Activated T-cell treated with anti-CD3 and anti-CD28 coated beads, Interleukin-2, amount 50 U/mL, for 72 hours (primary cell): ENCODE measurements around the gene NCBP2L. TPM values are rescaled to one million over a fixed set of nuclear protein-coding genes. Genes with fewer than 3 reads are reported as not detected.

Experiments
- ATAC-seq, 2 donors: fragments of 150-1000 bp; cut with Tn5 transposase; replicated peaks in 1 of 2; 2 replicates each; pipeline ENCODE4 v1.10.0; 2021; ENCODE audit warnings: moderate library complexity in 2 of 2, mild to moderate bottlenecking in 1 of 2
- DNase-seq, 2 donors: peaks; one replicate each; pipeline ENCODE4 v3.0.0; 2021 to 2022; ENCODE audit warnings: mixed read lengths in 1 of 2
- H3K27ac Mint-ChIP-seq: one replicate; pipeline ENCODE4 v1.8.0; 2022; ENCODE audit warnings: mild to moderate bottlenecking, moderate library complexity, mixed read lengths
- H3K27me3 Mint-ChIP-seq: one replicate; pipeline ENCODE4 v1.8.0; 2022; ENCODE audit warnings: low read depth, mixed read lengths
- H3K36me3 Mint-ChIP-seq, 2 donors: one replicate each; pipeline ENCODE4 v1.8.0; 2022; ENCODE audit warnings: mixed read lengths in 2 of 2, mild to moderate bottlenecking in 1 of 2; ENCODE audit not compliant: insufficient read depth in 2 of 2
- H3K4me1 Mint-ChIP-seq: one replicate; pipeline ENCODE4 v1.8.0; 2022; ENCODE audit warnings: low read depth, mixed read lengths
- H3K4me3 Mint-ChIP-seq, 2 donors: one replicate each; pipeline ENCODE4 v1.8.0; 2022; ENCODE audit warnings: mild to moderate bottlenecking in 2 of 2, mixed read lengths in 2 of 2, moderate library complexity in 2 of 2
- H3K9me3 Mint-ChIP-seq, 2 donors: one replicate each; pipeline ENCODE4 v1.8.0; 2022; ENCODE audit warnings: mixed read lengths in 2 of 2
- total RNA-seq, 2 donors: library from RNA; stranded (reverse); gene quantifications; one replicate each; pipeline ENCODE4 v1.2.3, GENCODE V29; 2022

NCBP2L gene
- total RNA-seq, 2 donors from 2014 or later, result not detected

DNA sequence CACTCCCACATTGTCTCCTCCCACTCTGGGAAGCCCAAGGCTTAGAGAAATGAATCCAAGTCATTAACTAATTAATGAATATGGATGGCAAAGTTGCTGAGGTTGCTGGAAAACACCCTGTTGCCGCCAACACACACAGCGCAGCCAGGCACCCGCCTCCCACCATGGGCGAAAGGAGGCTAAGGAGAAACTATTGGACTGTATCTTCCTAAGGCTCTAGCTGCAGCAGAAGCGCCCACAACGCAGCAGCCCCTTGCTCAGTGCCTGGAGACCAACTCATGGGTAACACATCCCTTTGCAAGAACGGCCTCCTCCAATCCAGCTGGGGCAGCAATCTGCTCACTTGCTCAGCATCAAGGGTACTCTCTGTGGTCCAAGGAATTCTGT, 36.1 kb upstream of the NCBP2L start:
- Mint-ChIP-seq H3K36me3 (no peaks in the 10 kb centered on the region), H3K4me3 (peak overlapping the region; percentile 78 to 97), H3K27ac (peak overlapping the region; percentile 98), H3K9me3 (no peaks in the 10 kb centered on the region), H3K27me3 (no peaks in the 10 kb centered on the region), H3K4me1 (peaks cover 27% of the 10 kb centered on the region)
- ATAC-seq (peak; percentile 3 to 20), DNase-seq (peak in 1 of 2 donors; percentile 5)

DNA sequence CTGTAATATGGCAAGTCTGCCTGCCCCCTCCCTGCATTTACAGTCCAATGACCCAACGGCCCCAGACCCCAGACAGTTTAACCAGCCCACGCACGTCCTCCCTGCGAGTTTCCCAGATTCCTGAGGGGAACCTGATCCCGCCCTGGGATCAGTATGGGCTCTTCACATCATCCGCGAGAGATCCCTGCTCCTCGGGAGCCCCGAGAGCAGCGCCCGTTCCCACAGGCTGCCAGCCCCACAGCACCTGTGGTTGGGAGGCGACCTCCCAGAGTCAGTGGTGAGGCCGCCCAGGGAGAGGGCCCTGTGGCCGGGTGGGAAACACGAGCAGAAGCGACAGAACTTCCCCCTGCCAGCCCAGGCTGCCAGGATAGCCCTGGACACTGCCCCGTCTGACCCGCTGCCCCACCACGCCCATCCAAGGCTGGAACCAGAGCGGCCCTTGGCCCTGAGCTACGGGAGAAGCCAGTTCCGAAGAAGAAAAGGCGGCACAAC, 34.8 kb upstream of the NCBP2L start:
- ATAC-seq, result no peak
- H3K27me3 Mint-ChIP-seq, result no peaks in the 10 kb centered on the region
- DNase-seq, result no peak
- H3K27ac Mint-ChIP-seq, result peak overlapping the region; percentile 98
- H3K4me3 Mint-ChIP-seq, result peak overlapping the region; percentile 78 to 97
- no peaks in the 10 kb centered on the region for H3K9me3 Mint-ChIP-seq
- H3K36me3 Mint-ChIP-seq, result no peaks in the 10 kb centered on the region
- H3K4me1 Mint-ChIP-seq, result peaks cover 27% of the 10 kb centered on the region

DNA sequence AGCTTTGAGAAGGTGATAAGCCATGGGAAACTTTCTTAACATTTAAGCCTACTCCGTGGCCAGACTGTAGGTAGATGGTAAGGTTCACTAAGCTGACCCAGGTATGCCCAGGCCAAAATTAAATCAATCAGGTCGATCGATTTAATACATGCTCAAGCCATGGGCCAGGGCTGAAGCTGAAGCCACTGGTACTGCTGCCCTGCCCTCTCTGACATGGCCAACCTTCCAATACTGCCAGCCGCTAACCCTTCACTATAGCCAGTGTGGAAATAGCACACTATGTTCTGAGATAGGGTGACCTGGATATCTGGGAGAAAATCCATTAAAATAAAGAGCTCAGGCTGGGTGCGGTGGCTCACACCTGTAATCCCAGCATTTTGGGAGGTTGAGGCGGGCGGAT, 33.5 kb upstream of the NCBP2L start:
- Mint-ChIP-seq H3K4me3 (no peak overlapping the region), H3K4me1 (peaks cover 27% of the 10 kb centered on the region), H3K36me3 (no peaks in the 10 kb centered on the region), H3K27ac (no peak overlapping the region), H3K27me3 (no peaks in the 10 kb centered on the region), H3K9me3 (no peaks in the 10 kb centered on the region)
- DNase-seq (no peak), ATAC-seq (no peak)

DNA sequence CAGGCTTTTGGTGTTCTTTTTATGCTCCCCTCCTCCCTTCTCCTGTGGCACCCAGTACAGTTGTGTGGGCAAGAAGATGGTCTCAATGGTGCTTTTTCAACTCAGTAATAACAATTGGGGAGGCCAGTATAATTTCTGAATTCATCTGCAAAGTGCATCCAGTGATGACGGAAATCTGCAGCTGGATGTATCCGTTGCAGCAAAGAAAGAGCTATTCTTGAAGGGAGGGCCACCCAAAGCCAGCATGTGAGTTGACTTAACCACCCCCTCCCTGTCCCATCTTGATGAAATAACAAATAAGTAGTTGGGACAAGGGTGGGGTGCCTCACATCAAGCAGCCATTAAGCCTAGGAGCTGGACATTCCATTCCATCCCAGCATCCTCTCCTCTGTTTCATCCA, 32.7 kb upstream of the NCBP2L start:
- Mint-ChIP-seq H3K9me3 (no peaks in the 10 kb centered on the region), H3K4me3 (no peak overlapping the region)

DNA sequence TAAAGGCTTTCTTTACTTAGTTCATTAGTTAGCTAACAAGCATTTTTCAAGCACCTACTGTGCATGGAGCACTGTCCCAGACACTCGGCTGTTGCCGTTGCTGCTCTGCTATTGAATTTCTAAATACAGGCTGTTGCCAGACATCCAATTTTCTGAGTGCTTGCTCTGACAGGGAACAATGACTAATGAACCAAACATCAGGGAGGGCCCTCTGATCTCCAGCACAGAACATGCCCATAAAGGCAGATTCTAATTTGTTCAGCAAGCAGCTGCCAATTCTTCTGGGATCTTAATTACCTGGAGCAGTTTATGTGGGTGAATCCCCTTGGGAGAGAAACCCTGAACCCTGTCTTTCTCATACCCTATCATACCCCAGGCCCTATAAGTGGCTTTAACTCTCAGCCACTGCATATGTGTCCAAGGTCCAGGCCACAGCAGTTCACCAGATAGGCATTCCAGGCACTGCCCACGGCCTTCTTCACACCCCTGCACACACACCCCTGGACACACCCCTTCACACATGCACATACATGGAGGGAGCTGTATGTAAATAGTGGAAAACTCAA, 29.9 kb upstream of the NCBP2L start:
- Mint-ChIP-seq H3K4me3 (no peak overlapping the region), H3K4me1 (peaks cover 10% of the 10 kb centered on the region), H3K36me3 (no peaks in the 10 kb centered on the region), H3K27ac (no peak overlapping the region), H3K9me3 (no peaks in the 10 kb centered on the region), H3K27me3 (peaks cover 5% of the 10 kb centered on the region)
- DNase-seq (no peak), ATAC-seq (no peak)

More for the DNA sequence above, 32.7 kb upstream of the NCBP2L start:
- Mint-ChIP-seq H3K27me3 (no peaks in the 10 kb centered on the region), H3K27ac (no peak overlapping the region), H3K36me3 (no peaks in the 10 kb centered on the region), H3K4me1 (peaks cover 26% of the 10 kb centered on the region)
- ATAC-seq (no peak), DNase-seq (no peak)

DNA sequence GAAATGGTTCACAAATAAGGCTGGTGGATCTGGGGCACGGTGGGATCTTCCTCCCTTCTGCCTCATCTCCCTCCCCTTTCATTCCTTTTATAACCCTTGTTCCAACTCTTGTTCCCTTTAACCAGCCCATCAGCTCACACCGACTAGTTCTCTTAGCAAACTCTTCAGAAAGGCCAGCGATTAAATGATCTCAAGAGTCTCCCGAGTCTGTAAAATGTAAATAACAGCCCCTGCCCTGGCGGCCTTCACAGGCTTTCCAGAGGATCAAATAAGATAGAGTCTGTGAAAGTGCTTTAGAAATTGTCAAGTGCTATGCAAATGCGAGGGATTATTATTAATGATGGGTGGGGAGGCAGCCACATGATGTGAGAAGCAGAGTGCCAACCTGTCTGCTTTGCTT, 29.0 kb upstream of the NCBP2L start:
- H3K9me3 Mint-ChIP-seq, result no peaks in the 10 kb centered on the region

DNA sequence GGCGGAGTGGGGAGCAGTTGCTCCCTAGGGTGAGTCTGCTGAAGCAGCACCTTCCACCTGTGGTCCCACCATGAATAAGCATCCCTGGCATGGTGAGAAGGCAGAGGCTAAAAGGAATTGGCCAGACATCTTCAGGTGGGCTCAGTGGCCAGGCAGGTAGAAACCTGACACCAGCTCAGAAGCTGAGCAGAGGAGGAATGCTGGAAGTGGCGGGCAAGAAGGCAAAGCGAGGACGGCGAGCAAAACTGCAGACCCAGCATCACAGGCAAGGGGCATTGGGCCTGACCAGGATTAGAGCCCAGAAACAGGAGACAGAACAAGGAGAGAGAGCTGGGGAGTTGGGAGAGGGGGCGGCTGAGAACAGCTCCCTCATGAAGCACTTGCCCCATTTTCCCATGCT, 27.3 kb upstream of the NCBP2L start:
- DNase-seq (no peak), ATAC-seq (no peak)
- H3K27me3 Mint-ChIP-seq, result peaks cover 16% of the 10 kb centered on the region
- H3K36me3 Mint-ChIP-seq, result no peaks in the 10 kb centered on the region
- no peak overlapping the region for H3K27ac Mint-ChIP-seq
- no peak overlapping the region for H3K4me3 Mint-ChIP-seq
- H3K9me3 Mint-ChIP-seq, result no peaks in the 10 kb centered on the region
- H3K4me1 Mint-ChIP-seq, result peaks cover 4% of the 10 kb centered on the region

More for the DNA sequence above, 29.0 kb upstream of the NCBP2L start:
- Mint-ChIP-seq H3K36me3 (no peaks in the 10 kb centered on the region), H3K4me3 (no peak overlapping the region), H3K27me3 (peaks cover 5% of the 10 kb centered on the region), H3K4me1 (peaks cover 4% of the 10 kb centered on the region), H3K27ac (no peak overlapping the region)
- DNase-seq (no peak), ATAC-seq (no peak)

DNA sequence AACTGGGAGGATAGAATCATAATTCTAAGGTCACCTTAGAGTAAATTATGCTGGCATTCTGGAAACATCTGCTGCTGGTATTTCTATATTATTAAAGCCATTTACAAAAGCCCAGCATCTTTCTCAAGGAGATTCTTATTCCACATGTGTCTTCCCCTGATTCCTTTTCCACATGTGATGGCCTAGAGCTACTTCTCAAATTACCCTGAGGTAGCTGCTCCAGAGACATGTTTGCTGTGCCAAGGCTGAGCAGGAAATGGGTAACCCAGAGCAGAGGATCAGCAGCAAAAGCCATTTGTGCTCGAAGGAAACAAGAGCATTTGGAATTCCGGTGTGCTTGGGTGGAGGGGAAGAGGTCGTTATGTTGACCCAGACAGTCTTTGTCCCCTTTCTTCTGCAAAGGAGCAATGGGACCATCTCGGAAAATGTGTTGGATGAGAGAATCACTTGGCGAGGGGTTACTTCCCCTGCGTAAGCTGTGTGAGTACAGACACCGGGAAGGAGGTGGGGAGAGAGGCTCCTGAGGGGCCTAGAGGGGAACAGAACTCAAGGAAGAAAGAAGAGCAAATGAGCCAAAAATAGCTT, 26.6 kb upstream of the NCBP2L start:
- Mint-ChIP-seq H3K4me1 (peaks cover 9% of the 10 kb centered on the region), H3K9me3 (no peaks in the 10 kb centered on the region), H3K36me3 (no peaks in the 10 kb centered on the region), H3K27ac (no peak overlapping the region), H3K4me3 (no peak overlapping the region), H3K27me3 (peaks cover 23% of the 10 kb centered on the region)
- ATAC-seq, result no peak
- no peak for DNase-seq

DNA sequence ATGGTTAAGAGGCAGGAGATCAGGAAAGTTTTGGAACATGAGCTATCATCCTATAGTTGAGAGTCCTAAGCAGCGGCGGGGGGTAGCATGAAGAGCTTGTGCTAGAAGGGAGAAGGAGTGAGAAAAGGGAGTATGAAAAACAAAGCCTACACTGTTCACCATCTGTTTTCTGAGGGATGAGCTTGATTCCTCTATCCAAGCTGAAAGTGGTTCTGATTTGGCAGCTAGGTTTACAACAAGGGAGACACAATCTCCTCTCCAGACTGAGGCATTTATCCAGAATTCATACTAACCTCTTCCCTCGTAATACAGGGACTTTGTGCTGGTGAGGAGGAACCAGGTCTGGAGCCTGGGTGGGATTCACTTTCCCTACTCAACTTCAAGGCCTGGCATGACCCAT, 25.5 kb upstream of the NCBP2L start:
- H3K4me1 Mint-ChIP-seq, result peaks cover 9% of the 10 kb centered on the region
- H3K27ac Mint-ChIP-seq, result no peak overlapping the region
- no peak for ATAC-seq
- no peaks in the 10 kb centered on the region for H3K36me3 Mint-ChIP-seq
- peaks cover 23% of the 10 kb centered on the region for H3K27me3 Mint-ChIP-seq
- DNase-seq, result no peak
- H3K9me3 Mint-ChIP-seq, result no peaks in the 10 kb centered on the region
- H3K4me3 Mint-ChIP-seq, result no peak overlapping the region

DNA sequence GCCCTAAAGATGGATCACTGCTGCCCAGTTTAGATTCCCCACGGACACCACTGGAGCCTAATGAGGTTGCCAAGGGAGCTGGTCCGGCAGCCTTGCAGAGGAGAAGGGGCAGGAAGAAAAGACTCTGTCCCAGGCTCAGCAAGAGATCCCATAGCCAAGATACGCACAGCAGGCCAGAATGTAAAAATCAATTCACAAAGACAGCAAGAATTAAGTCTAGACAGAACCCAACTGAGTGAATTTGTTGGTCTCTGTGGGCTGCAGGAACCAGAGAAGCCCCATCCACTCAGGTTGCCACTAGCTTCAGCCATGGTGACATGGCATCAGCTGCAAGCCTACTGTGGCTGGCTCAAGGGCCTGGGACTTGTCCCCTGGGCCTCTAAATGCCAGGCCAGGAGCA, 24.8 kb upstream of the NCBP2L start:
- no peaks in the 10 kb centered on the region for H3K36me3 Mint-ChIP-seq
- H3K9me3 Mint-ChIP-seq, result no peaks in the 10 kb centered on the region
- peaks cover 9% of the 10 kb centered on the region for H3K4me1 Mint-ChIP-seq
- no peak overlapping the region for H3K4me3 Mint-ChIP-seq
- peaks cover 23% of the 10 kb centered on the region for H3K27me3 Mint-ChIP-seq
- DNase-seq (no peak), ATAC-seq (no peak)
- H3K27ac Mint-ChIP-seq, result no peak overlapping the region

DNA sequence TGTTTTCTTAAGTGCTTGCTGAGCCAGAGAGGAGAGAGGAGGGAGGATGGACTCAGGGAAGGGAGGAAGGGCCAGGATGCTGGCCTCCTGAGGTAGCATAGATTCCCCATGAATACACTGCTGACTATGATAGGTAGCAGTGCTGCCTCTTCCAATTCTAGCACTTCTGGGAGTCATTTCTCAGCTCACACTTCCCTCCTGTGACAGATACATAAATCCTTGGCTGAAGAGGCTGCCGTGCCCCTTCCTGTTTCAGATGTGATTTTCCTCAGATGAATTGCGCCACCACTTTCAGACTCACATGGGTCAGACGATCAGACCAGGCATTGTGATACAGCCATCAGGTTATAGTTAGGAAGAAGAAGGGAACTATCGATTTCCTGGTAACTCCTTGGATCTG, 24.3 kb upstream of the NCBP2L start:
- ATAC-seq (no peak), DNase-seq (no peak)
- Mint-ChIP-seq H3K36me3 (no peaks in the 10 kb centered on the region), H3K9me3 (no peaks in the 10 kb centered on the region), H3K4me1 (peaks cover 9% of the 10 kb centered on the region), H3K27me3 (peaks cover 23% of the 10 kb centered on the region), H3K4me3 (no peak overlapping the region), H3K27ac (no peak overlapping the region)

DNA sequence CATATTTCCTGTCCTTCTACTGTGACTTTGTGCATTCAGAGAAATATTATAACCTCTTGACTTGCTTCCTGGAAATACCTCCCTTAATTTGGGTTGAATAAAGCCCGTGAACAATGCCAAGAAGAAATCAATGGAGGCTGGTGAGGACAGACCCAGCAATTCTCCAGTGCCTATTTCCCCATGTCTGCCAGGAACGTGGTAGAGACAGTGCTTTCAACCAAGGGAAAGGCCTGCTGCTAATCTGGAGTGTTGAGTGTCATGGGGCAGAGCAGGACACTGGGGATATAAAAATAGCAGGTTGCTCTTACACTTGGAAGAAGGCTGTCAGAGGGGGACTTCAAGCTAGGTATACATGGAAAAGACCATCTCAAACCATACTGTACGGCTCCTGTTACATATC, 21.8 kb upstream of the NCBP2L start:
- no peaks in the 10 kb centered on the region for H3K9me3 Mint-ChIP-seq
- no peak overlapping the region for H3K27ac Mint-ChIP-seq
- H3K4me3 Mint-ChIP-seq, result no peak overlapping the region
- no peak for DNase-seq
- peaks cover 9% of the 10 kb centered on the region for H3K4me1 Mint-ChIP-seq
- no peaks in the 10 kb centered on the region for H3K36me3 Mint-ChIP-seq
- no peak for ATAC-seq
- peaks cover 18% of the 10 kb centered on the region for H3K27me3 Mint-ChIP-seq

DNA sequence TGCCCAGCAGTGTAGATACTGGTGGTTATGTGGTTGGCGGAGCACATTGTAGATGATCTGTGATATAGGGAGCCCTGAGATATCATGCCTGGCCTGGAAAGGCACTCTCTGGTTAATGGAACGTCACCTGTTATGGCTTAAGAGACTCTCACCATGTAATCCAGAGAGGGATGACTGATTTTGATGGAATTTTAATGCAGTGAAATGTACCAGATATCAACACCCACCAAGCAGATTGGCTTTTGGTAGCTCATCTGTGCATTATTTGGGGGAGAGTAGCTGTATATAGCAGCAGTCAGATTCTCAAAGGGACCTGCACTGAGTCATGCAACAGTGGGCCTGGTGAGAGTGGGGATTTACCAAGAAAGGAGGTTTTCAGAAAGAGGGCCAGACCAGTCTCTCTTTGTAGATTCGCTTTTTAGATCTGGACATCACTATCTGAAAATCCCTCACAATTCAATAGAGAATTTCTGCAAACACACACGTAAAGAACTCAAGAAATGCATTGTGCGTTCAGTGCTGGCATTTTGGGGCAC, 19.2 kb upstream of the NCBP2L start:
- Mint-ChIP-seq H3K36me3 (no peaks in the 10 kb centered on the region), H3K4me1 (peaks cover 5% of the 10 kb centered on the region), H3K4me3 (no peak overlapping the region), H3K9me3 (no peaks in the 10 kb centered on the region), H3K27me3 (peaks cover 22% of the 10 kb centered on the region), H3K27ac (no peak overlapping the region)
- DNase-seq (no peak), ATAC-seq (no peak)
